Esophagus muscularis mucosa (tissue), 3 donors: ENCODE results near the gene KRT74.

Experiments used
- POLR2AphosphoS5 ChIP-seq, 2 donors: sonication (generic); formaldehyde crosslinking; IDR thresholded peaks; one replicate each; pipeline ENCODE4 v1.6.1; 2017; ENCODE audit warnings: antibody characterized with exemption in 2 of 2
- TF ChIP-seq, protein P1 (sequence below), 3 experiments: fragments of 200-600 bp in 2 of 3; fragments of 450-650 bp in 1 of 3; sonication (generic) in 2 of 3; IDR thresholded peaks; one replicate each; pipeline ENCODE4 v1.5.1; 2017 to 2019; ENCODE audit warnings: antibody characterized with exemption in 3 of 3, mild to moderate bottlenecking in 2 of 3, moderate library complexity in 1 of 3

DNA sequence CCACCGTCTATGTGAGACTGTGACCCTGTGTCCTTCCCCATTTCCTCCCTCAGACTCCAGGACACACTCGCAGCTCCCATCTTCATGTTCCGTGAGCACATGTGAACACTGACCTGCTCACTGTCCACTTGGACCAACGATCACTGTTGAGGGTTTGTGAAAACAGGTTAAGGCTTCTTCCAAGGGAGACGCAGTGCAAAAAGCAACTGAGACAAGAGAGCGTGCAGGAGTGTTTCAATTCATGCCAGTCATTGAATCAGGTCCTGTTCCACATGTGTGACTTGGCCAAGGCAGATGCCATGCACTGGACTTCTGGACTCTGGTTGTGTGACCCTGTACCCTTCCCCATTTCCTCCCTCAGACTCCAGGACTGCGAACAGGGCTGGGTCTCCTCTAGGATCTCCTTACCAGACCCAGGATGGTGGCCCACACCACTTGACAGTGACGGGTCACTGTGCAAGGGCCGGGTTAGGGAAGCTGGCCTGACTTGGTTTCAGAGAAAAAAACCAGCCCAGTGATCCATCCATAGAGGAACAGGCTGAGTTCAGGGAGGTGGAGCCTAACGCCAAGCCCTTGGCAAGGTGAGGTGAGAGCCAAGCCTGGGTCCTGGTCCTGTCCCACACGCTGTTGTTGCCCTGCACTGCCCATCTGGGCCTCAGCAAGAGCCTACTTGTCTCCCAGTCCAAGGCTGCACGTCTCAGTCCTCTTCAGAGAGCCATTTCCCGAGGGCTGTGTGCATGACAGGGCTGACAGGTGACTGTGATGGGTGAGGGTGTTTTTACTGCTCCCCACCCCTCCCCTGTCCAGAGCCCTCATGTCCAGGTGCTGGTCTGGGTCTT, 47.8 kb downstream of the KRT74 start:
- TF ChIP-seq, protein P1, sequence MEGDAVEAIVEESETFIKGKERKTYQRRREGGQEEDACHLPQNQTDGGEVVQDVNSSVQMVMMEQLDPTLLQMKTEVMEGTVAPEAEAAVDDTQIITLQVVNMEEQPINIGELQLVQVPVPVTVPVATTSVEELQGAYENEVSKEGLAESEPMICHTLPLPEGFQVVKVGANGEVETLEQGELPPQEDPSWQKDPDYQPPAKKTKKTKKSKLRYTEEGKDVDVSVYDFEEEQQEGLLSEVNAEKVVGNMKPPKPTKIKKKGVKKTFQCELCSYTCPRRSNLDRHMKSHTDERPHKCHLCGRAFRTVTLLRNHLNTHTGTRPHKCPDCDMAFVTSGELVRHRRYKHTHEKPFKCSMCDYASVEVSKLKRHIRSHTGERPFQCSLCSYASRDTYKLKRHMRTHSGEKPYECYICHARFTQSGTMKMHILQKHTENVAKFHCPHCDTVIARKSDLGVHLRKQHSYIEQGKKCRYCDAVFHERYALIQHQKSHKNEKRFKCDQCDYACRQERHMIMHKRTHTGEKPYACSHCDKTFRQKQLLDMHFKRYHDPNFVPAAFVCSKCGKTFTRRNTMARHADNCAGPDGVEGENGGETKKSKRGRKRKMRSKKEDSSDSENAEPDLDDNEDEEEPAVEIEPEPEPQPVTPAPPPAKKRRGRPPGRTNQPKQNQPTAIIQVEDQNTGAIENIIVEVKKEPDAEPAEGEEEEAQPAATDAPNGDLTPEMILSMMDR (IDR thresholded peaks at IDR 0.05) = no peak
- no peak for TF ChIP-seq POLR2AphosphoS5 (IDR thresholded peaks at IDR 0.05)
